Measurements from ENCODE around the gene DOCK2. TPM values are rescaled to one million over a fixed set of nuclear protein-coding genes. Genes with fewer than 3 reads are reported as not detected.

The DOCK2 gene
- total RNA-seq, 1 experiment from 2014 or later = 2.2 TPM

- Histone ChIP-seq H3K9me3 (ENCODE audit: low read depth, low read length, poor library complexity, severe bottlenecking) (no peaks in the 10 kb centered on the region), H3K4me3 (ENCODE audit: low read depth, low read length, poor library complexity, severe bottlenecking) (no peak overlapping the region), H3K4me1 (ENCODE audit: insufficient read depth, low read length, poor library complexity, severe bottlenecking) (no peaks in the 10 kb centered on the region), H3K27me3 (replicated peaks; ENCODE audit: insufficient read depth, low read depth, low read length, poor library complexity) (no peaks in the 10 kb centered on the region), H3K36me3 (ENCODE audit: insufficient read depth, low read length, poor library complexity, severe bottlenecking) (no peaks in the 10 kb centered on the region), H3K27ac (ENCODE audit: low read depth, low read length, poor library complexity, severe bottlenecking) (no peak overlapping the region)
- CTCF ChIA-PET = no interaction called here
- TF ChIP-seq EZH2 (IDR thresholded peaks at IDR 0.05; ENCODE audit: borderline replicate concordance, low read depth, low read length, poor library complexity, severe bottlenecking) (no peak), CTCF (conservative IDR thresholded peaks at IDR 0.05; ENCODE audit: low read depth, low read length) (no peak)
- intact Hi-C loops (cut with micrococcal nuclease; ENCODE audit: unreplicated experiment) = no loop called here
- BruUV-seq (replicated peaks) = no TSS peak
- DNase-seq (ENCODE audit: low spot score) = peak; percentile 43
- POLR2A ChIA-PET (ENCODE audit: low non-redundant PET) = no interaction called here
Measured at GRCh38 chr5:169717288-169717687, 80.2 kb downstream of the DOCK2 start.

- no peaks in the 10 kb centered on the region for H3K27me3 ChIP-seq (replicated peaks; ENCODE audit: insufficient read depth, low read depth, low read length, poor library complexity)
- no peaks in the 10 kb centered on the region for H3K9me3 ChIP-seq (ENCODE audit: low read depth, low read length, poor library complexity, severe bottlenecking)
- no TSS peak for BruUV-seq (replicated peaks)
- no peaks in the 10 kb centered on the region for H3K36me3 ChIP-seq (ENCODE audit: insufficient read depth, low read length, poor library complexity, severe bottlenecking)
- ChIA-PET POLR2A (ENCODE audit: low non-redundant PET) (interaction anchor here (0.7 kb wide), 1 partner anchor 455 kb away, joined by 3 read pairs; no protein-coding TSS in a partner anchor), CTCF (no interaction called here)
- H3K27ac ChIP-seq (ENCODE audit: low read depth, low read length, poor library complexity, severe bottlenecking) = no peak overlapping the region
- H3K4me1 ChIP-seq (ENCODE audit: insufficient read depth, low read length, poor library complexity, severe bottlenecking) = no peaks in the 10 kb centered on the region
- no peak for TF ChIP-seq CTCF (conservative IDR thresholded peaks at IDR 0.05; ENCODE audit: low read depth, low read length)
- TF ChIP-seq EZH2 (IDR thresholded peaks at IDR 0.05; ENCODE audit: borderline replicate concordance, low read depth, low read length, poor library complexity, severe bottlenecking) = no peak
- no peak for DNase-seq (ENCODE audit: low spot score)
- intact Hi-C loops (cut with micrococcal nuclease; ENCODE audit: unreplicated experiment) = no loop called here
- no peak overlapping the region for H3K4me3 ChIP-seq (ENCODE audit: low read depth, low read length, poor library complexity, severe bottlenecking)
Measured at GRCh38 chr5:169719360-169720314, 82.6 kb downstream of the DOCK2 start.

GRCh38 chr5:169721771-169722170 is 84.7 kb downstream of the DOCK2 start:
- H3K9me3 ChIP-seq (ENCODE audit: low read depth, low read length, poor library complexity, severe bottlenecking) = no peaks in the 10 kb centered on the region
- ChIA-PET CTCF (no interaction called here), POLR2A (ENCODE audit: low non-redundant PET) (no interaction called here)
- no peak for DNase-seq (ENCODE audit: low spot score)
- peak; percentile 13; the same call in 1 of the 2 replicates for TF ChIP-seq CTCF (conservative IDR thresholded peaks at IDR 0.05; ENCODE audit: low read depth, low read length)
- no peak for TF ChIP-seq EZH2 (IDR thresholded peaks at IDR 0.05; ENCODE audit: borderline replicate concordance, low read depth, low read length, poor library complexity, severe bottlenecking)
- no peaks in the 10 kb centered on the region for H3K4me1 ChIP-seq (ENCODE audit: insufficient read depth, low read length, poor library complexity, severe bottlenecking)
- H3K36me3 ChIP-seq (ENCODE audit: insufficient read depth, low read length, poor library complexity, severe bottlenecking) = no peaks in the 10 kb centered on the region
- H3K4me3 ChIP-seq (ENCODE audit: low read depth, low read length, poor library complexity, severe bottlenecking) = no peak overlapping the region
- intact Hi-C loops (cut with micrococcal nuclease; ENCODE audit: unreplicated experiment) = no loop called here
- no TSS peak for BruUV-seq (replicated peaks)
- H3K27me3 ChIP-seq (replicated peaks; ENCODE audit: insufficient read depth, low read depth, low read length, poor library complexity) = no peaks in the 10 kb centered on the region
- H3K27ac ChIP-seq (ENCODE audit: low read depth, low read length, poor library complexity, severe bottlenecking) = no peak overlapping the region

Measured in A673 (cell line).